Measurements from ENCODE around the gene ALKBH7.

DNA sequence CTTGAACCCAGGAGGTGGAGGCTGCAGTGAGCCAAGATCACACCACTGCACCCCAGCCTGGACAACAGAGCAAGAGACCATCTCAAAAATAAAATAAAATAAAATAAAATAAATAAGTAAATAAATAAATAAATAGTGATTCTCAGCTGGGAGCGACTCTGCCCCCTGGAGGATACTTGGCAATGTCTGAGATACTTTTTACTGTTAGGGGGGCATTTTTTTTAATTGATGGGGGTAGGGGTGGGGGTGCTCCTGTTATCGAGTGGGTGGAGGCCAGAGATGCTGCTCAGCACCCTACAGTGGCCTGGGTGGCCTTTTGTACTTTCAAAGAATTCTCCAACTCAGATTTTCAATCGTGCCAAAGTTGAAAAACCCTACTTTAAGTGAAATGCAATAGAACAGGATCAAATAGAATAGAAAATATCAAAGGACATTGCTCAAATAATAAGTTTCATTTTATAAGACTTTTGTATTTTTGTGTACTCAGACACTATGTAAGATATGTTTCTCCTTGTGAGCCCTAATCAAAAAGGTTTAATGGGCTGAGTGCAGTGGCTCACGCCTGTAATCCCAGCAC, 18.4 kb upstream of the ALKBH7 start:
- TF ChIP-seq, protein P1, sequence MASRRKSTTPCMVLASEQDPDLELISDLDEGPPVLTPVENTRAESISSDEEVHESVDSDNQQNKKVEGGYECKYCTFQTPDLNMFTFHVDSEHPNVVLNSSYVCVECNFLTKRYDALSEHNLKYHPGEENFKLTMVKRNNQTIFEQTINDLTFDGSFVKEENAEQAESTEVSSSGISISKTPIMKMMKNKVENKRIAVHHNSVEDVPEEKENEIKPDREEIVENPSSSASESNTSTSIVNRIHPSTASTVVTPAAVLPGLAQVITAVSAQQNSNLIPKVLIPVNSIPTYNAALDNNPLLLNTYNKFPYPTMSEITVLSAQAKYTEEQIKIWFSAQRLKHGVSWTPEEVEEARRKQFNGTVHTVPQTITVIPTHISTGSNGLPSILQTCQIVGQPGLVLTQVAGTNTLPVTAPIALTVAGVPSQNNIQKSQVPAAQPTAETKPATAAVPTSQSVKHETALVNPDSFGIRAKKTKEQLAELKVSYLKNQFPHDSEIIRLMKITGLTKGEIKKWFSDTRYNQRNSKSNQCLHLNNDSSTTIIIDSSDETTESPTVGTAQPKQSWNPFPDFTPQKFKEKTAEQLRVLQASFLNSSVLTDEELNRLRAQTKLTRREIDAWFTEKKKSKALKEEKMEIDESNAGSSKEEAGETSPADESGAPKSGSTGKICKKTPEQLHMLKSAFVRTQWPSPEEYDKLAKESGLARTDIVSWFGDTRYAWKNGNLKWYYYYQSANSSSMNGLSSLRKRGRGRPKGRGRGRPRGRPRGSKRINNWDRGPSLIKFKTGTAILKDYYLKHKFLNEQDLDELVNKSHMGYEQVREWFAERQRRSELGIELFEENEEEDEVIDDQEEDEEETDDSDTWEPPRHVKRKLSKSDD (CRISPR knock-in tag; IDR thresholded peaks at IDR 0.05; ENCODE audit: low read depth): no peak
- no peak for TF ChIP-seq ZFX (CRISPR knock-in tag; IDR thresholded peaks at IDR 0.05; ENCODE audit: low read depth)
- TF ChIP-seq SCMH1 (CRISPR knock-in tag; IDR thresholded peaks at IDR 0.05; ENCODE audit: borderline replicate concordance): no peak
- no peak for TF ChIP-seq CREM (IDR thresholded peaks at IDR 0.05)
- TF ChIP-seq CREM (CRISPR knock-in tag; IDR thresholded peaks at IDR 0.05): no peak
- no peak for TF ChIP-seq ZNF274 (CRISPR knock-in tag; IDR thresholded peaks at IDR 0.05)
- TF ChIP-seq CCAR2 (optimal IDR thresholded peaks at IDR 0.05; ENCODE audit: low read depth, low read length): no peak
- no peak for TF ChIP-seq ZNF747 (CRISPR knock-in tag; IDR thresholded peaks at IDR 0.05; ENCODE audit: borderline replicate concordance)
- TF ChIP-seq KLF9 (CRISPR knock-in tag; IDR thresholded peaks at IDR 0.05; ENCODE audit: low read depth): no peak
- TF ChIP-seq, protein P2, sequence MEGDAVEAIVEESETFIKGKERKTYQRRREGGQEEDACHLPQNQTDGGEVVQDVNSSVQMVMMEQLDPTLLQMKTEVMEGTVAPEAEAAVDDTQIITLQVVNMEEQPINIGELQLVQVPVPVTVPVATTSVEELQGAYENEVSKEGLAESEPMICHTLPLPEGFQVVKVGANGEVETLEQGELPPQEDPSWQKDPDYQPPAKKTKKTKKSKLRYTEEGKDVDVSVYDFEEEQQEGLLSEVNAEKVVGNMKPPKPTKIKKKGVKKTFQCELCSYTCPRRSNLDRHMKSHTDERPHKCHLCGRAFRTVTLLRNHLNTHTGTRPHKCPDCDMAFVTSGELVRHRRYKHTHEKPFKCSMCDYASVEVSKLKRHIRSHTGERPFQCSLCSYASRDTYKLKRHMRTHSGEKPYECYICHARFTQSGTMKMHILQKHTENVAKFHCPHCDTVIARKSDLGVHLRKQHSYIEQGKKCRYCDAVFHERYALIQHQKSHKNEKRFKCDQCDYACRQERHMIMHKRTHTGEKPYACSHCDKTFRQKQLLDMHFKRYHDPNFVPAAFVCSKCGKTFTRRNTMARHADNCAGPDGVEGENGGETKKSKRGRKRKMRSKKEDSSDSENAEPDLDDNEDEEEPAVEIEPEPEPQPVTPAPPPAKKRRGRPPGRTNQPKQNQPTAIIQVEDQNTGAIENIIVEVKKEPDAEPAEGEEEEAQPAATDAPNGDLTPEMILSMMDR (CRISPR knock-in tag; IDR thresholded peaks at IDR 0.05): no peak
